ENCODE results near the gene MYH11.

The MYH11 gene

DNA sequence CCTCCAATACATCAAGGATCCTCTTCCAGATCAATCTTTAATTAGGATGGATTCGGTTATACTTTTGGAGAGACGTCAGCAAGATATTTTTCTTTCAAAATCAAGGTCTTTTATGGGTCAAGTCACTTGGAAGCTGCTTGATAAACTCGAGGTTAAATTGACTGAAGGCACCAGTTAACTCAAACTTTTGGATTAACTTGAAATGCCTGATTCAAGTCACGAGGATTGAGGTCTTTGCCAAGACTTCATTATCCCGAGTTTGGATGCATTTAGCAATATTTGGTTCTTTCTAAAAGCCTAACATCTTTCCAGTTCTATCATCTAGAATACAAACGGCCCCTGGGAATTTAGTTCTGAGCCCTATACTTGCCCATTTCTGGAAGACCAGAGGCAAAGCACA, 82.9 kb downstream of the MYH11 start:
- no peak for DNase-seq

DNA sequence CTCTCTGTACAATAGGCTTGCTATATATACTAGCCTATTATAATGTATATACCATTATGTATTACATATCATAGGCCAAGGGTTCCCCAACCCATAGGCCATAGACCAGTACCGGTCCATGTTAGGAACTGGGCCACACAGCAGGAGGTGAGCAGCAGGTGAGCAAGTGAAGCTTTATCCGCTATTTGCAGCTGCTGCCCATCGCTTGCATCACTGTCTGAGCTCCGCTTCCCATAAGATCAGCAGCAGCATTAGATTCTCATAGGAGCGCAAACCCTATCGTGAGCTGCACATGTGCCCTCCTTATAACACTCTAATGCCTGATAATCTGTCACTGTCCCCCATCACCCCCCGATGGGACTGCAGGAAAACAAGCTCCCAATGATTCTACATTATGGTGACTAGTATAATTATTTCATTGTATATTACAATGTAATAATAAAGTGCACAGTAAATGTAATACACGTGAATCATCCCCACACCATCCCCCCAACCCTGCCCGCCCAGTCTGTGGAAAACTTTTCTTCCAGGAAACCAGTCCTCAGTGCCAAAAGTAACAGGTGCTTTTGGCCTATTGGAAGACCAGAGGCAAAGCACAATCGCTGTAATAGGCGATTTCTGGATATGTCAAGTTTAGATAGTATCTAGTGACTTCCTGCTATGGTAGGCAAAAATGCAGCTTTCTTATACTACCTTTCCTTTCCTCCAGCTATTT, 84.1 kb downstream of the MYH11 start:
- DNase-seq = no peak

DNA sequence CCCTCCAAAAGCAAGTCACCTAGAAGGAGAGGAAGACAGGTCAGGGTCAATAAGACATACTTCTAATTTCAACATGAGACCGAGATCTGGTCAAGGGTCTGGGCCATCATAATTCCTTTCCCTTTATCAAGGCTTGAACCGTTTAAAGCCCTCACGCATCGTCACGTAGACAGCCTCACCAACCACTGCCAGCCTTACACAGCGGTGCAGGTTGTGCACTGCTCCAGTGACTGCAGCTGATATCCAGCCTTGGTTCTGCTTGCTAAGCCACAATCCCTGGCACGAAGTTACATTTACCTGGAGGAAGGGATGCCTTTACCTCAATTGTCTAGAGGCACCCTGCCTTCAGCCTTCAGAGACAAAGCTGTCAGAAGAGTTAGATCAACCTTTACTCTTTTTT, 85.1 kb downstream of the MYH11 start:
- DNase-seq = no peak

DNA sequence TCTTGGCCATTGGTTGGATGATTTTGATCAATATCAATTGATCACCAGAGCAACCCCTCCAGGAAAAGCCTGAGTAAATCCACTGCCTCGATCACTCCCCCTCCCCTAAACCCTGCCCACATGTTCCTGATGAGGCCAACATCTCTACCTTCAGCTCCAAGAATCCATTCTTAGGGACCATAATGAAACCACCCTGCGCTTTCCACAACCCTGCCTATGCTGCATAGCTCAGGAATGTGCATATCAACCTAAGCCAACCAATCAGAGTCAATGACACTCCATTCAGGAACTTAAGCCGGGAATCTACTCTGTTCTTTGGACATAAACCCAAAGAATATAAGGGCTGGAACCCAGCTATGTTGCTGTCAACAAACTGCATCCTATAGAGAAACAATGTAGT, 86.3 kb downstream of the MYH11 start:
- DNase-seq = no peak

DNA sequence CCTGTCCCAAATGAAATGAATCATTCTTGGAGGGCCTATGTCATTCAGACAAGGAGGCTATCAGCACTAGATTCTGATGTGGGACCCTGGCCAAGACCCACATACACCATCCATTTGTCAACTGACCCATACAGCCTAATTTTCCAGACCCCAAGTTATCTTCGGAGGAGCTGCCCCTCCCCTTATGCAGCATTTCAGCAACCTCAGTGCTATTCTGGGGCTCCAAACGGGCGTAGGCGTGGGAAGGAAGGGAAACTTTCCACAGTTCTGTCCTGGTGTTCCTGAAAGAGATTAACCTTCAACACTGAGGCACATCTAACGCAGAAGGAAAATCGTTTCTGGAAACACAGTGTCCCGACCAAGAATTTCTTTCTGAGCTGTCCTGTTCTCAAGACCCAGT, 86.7 kb downstream of the MYH11 start:
- no peak for DNase-seq

DNA sequence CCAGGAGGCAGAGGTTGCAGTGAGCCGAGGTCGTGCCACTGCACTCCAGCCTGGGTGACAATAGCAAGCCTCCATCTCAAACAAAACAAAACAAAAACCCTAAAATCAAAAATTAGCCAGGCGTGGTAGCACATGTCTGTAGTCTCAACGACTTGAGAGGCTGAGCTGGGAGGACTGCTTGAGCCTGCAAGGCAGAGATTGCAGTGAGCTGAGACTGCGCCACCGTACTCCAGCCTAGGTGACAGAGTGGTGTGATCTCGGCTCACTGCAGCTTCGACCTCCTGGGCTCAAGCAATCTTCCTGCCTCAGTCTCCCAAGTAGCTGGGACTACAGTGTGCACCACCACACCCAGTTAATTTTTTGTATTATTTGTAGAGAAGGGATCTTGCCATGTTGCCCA, 87.6 kb downstream of the MYH11 start:
- DNase-seq = no peak

DNA sequence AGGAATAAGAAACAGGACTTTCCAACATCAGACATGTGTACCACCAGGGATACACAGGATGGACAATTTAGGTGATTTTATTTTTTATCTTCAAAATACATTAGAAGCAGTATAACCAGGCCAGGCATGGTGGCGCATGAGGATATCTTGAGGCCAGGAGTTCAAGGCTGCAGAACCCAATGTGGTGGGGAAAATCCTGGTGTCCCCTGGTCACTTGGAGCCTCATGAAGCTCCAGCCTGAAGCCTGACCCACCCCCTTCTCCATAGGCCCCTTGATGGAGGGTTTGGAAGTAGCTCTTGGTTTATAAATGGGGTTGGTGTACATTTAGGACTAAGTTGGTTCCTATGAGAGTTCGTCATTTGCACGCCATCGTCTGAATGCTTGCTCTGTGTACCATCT, 88.6 kb downstream of the MYH11 start:
- no peak for DNase-seq

DNA sequence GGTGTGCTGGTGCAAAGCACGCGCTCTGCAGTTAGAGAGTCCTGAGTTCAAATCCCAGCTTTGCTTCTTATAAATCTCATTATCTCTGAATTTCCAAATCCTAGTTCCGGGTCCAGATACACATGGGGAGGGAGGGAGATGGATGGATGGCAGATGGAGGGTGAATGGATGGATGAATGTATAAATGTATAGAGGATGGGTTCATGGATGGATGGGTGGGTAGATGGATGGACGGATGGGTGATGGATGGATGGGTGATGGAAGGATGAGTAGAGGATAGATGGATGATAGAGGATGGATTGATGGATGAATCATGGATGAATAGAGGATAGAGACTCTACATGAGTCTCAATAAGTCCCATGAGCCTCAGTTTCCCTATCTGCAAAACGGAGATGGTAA, 89.9 kb downstream of the MYH11 start:
- no peak for DNase-seq

DNA sequence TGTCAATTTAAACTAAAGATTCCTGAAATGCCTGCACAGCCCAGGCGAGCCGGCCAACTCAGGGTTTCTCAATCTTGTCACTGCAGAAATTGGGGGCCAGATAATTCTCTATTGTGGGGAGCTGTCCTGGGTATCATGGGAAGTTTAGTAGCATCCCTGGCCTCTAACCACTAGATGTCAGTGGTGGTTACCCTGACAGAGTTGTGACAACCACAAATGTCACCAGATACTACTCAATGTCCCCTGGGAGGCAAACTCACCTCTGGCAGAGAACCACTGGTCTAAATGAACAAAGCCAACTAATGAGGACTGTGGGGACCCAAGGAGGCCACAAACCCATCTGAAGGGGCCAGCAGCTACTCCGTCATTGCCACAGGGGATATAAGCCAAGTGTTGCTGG, 90.9 kb downstream of the MYH11 start:
- DNase-seq = peak; percentile 59

DNA sequence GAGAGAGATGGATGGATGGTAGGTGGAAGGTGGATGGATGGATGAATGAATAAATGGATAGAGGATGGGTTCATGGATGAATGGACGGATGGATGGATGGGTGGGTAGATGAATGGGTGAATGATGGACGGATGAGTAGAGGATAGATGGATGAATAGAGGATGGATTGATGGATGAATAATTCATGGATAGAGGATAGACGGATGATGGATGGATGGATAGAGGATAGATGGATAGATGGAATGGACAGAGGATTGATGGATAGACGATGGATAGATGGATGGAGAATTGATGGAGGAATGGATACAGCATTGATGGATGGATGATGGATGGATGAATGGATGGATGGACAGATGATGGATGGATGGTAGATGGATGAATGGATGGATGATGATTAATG, 91.7 kb downstream of the MYH11 start:
- DNase-seq = no peak

DNA sequence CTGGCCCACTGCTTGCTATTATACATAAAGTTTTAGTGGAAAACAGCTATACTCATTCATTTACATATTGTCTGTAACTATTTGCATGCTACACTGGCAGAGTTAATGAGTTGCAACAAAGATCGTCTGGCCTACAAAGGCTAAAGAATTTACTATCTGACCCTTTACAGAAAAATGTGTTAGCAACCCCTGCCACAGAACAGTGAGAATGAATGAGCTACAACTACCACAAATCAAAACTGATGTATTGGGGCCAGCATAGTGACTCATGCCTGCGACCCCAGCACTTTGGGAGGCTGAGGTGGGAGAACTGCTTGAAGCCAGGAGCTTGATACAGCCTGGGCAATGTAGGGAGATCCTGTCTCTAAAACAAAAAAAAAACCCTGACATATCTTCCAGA, 92.7 kb downstream of the MYH11 start:
- DNase-seq = no peak

DNA sequence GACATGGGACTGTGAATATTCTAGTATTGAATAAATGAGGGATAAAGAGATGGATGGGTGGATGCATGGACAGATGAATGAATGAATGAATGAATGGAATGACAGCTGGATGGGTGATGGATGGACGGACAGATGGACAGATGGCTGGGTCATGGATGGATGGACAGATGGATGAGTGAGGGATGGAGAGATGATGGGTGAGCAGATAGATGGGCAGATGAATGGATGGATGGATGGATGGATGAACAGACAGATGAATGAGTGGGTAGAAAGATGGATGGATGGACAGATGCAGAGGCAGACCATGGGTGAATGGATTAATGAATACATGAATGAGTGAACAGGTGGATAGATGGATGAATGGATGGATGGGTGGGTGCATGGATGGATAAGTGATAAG, 96.7 kb downstream of the MYH11 start:
- DNase-seq = no peak

DNA sequence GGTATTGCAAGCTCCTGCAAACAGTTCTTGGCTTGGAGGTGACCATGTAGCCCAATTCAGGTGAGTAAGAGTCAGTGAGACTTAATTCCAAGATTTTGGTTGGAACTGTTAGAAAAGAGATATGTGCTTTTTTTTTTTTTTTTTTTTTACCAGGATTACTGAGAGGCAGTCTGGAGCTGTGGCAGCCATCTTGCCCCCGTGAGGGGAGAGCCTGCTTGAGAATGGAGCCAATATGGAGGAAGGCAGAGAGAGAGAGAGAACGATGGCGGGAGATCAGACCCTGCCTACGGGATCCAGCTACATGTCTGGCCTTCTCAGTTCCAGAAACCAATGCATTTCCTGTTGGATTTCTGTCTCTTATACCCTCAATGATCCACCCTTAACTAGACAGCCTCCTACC, 97.8 kb downstream of the MYH11 start:
- no peak for DNase-seq

DNA sequence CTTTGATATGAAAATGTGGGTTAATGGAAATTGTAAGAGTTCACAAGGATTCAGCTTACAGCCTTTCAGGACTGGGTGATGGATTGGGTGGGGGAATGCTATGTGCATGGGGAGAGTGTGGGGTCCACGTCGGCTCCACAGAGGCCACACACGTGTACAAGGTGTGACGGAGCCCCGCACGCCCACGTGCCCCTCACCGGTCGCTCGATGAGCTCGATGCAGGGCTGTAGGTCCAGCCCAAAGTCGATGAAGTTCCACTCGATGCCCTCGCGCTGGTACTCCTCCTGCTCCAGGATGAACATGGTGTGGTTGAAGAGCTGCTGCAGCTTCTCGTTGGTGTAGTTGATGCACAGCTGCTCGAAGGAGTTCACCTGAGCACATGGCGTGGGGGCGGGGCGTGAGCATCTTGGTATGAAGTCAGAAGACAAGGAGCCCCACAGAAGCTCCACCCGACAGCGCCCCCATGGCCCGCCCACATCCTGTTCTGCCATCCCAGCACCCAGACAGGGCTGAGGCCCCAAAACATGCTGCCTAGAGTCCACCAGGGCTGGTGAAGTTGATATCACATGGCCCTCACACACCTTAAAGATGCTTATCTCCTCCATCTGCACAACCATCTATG, 99.1 kb downstream of the MYH11 start:
- no peak for DNase-seq

DNA sequence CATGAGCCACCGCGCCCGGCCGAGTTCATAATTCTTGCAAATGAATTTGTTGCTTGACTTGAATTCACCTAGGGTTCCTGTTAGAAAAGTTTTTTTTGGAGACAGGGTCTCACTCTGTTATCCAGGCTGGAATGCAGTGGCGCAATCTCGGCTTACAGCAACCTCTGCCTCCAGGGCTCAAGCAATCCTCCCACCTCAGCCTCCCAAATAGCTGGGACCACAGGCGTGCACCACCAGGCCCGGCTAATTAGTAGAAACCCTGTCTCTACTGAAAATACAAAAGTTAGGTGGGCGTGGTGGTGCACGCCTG, 99.8 kb downstream of the MYH11 start:
- no peak for DNase-seq

DNA sequence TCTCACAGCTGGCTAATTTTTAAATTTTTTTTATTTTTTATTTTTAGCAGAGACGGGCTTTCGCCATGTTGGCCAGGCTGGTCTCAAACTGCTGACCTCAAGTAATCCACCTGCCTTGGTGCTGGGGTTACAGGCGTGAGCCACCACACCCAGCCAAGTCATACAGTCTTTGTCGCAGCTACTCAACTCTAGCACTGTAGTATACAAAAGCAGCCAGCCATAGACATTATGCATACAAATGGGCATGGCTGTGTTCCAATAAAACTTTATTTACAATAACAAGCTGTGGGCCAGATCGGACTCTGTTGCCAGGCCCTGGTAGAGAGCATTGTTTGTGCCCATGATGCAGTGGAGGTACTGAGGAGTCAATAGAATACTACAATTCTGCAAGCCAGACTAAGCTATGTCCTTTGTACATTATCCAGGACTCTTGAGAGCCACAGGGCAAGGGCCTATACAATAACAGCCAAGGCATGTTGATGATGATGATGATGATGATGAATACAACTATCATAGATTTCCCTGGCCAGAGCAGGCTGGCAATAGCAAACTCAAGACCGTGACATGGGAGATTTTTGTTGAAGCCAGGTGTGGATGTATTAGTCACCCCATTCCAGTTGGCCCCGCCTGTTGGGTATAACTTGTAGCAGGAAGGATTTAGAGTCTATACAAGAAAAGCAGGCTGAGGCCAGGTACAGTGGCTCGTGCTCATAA, 101.8 kb downstream of the MYH11 start:
- DNase-seq = no peak

DNA sequence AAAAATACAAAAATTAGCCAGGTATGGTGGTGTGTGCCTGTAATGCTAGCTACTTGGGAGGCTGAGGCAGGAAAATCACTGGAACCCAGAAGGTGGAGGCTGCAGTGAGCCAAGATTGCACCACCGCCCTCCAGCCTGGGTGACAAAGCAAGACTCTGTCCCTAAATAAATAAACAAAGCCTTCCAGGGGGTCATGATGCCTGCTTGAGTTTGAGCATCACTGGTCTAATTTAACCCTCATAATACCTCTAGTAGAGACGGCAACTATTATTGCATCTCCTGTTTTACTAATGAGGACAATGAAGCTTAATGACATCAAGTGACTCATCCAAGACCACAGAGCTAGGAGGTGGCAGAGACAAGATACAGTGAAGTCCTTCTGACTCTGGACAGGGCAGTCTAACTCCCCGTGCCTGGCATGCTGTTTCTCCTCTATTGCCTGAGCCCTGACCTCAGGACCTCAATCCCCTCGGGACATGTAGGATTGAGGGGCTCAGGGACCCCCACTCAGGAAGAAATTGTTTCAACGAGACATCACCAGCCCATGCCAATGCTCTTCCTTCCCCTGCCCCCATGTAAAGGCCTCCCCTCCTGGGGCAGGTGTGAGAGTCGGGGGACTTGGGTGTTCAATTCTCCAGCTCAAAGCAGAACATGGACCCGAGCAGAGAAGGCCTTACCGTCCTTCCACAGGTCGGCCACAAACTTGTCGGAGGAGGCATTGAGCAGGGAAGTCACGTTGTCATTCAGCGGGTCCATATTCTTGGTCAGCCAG, 103.9 kb downstream of the MYH11 start:
- DNase-seq = no peak

DNA sequence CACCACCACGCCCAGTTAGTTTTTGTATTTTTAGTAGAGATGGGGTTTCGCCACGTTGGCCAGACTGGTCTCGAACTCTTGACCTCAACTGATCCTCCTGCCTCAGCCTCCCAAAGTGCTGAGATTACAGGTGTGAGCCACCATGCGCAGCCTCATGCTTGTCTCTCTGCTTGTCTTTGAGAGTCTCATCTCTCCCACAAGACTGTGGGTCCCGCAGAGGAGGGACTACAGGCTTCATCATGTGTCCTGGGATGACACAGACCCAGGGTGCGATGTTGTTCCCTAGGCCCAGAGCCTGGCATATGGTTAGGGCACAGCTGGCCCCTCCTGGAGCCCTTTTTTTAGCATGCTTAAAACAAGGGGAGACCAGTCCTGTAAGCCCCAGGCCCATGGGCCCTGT, 104.9 kb downstream of the MYH11 start:
- DNase-seq = no peak

DNA sequence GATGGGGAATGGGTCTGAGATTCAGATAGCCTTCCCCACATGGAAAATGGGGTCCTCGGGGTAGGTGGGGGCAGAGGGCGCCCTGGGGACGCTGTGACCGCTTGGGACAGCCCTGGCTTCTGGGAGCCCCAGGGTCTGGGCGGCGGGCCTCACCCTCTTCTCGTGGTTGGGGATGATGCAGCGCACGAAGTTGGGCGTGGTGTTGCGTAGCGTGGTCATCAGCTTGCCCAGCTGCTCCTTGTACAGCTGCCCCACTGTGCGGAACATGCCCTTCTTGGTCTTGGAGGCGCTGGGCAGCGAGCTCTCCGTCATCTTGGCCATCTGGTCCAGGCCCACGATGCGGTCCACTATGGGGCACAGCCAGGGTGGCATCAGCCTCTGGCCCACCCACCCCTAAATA, 106.8 kb downstream of the MYH11 start:
- DNase-seq = no peak

DNA sequence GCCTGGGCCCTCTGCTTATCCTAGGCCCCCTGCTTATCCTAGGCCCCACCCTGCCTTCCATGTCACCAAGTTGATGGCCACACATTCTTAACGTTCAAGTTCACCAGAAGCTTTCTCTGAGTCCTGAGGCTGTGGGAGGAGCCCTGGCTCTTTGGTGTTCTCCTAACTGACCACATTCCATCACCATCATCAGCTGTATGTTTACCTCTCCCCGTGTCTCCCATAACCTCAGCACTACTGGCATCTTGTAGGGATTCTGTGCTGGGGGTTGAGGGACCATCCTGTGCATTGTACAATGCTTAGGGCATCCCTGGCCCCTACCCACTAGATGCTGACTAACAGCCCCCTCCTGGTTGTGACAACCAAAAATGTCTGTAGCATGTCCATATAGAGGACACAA, 107.5 kb downstream of the MYH11 start:
- DNase-seq = no peak

DNA sequence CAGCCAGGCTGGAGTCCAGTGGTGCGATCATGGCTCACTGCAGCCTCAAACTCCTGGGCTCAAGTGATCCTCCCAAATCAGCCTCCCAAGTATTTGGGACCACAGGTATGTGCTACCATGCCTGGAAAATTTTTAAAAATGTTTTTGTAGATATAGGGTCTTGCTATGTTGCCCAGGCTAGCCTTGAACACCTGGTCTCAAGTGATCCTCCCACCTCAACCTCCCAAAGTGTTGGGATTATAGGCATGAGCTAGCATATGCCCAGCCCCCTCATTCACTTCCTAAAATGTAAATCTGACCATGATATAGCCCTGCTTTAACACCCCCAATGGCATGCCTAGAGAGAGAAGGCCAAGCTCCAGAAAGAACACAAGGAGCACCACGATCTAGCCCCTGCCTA, 108.2 kb downstream of the MYH11 start:
- DNase-seq = no peak

DNA sequence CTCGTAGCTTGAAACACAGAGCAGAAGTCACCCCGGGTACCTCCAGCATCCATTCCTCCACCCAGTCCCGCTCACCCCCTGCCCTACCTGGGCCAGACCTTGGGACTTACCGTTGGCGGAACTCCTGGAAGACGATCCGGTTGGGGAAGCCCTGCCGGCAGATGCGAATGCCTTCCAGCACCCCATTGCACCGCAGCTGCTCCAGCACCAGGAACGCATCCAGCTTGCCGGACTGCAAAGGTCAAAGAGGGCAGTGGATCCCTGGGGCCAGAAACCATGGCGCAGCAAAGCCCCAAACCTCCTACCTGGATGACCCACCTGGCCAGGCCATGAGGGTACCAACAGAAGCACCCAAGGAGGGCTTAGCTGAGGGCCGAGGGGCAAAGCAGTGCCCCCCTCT, 108.9 kb downstream of the MYH11 start:
- no peak for DNase-seq

DNA sequence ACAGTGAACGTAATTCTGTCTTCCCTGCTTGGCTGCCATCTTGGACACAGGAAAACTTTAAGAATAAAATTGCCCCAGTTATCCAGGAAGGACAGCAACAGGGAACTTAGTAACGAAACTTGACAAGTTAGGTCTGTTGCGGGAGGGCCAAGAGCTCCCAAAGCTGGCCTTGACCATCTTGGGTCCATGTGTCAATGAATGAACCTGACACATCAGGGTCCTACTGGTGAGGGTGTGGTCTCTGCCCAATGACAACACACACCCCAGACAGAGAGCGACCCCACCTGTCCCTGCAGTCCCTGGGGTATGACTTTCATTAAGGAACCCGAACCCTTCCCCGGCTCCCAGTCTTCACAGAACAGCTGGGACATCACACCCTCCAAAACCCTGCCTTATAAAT, 110.5 kb downstream of the MYH11 start:
- DNase-seq = no peak

DNA sequence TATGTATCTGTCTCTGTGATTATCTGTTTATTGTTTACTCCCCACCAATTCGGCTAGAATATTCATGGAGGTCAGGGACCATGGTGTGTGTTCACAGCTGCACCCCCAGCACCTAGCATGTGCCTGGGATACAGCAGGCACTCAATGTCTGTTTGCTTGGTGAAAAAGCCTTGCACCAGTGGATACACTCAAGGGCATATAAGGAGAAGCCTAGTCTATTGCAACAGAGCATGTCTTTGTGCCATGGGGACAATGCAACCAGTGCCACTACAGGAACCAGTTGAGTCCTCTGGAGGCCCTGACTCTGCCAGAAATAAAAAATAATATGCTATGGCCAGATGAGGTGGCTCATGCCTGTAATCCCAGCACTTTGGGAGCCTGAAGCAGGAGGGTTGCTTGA, 113.2 kb downstream of the MYH11 start:
- DNase-seq = no peak

Data from activated CD8-positive, alpha-beta memory T cell treated with anti-CD3 and anti-CD28 coated beads for 24 hours (primary cell).